K562 (cell line): Measurements from ENCODE around the gene DAGLA. TPM values are rescaled to one million over a fixed set of nuclear protein-coding genes. Genes with fewer than 3 reads are reported as not detected.
A peak's percentile ranks its signal among the peaks of the same experiment; 100 is the strongest.

ENCODE experiments used
- ASH1L ChIP-seq: fragments of 450-650 bp; IDR thresholded peaks from 2 replicates; pipeline ENCODE4 v1.6.1; 2018; ENCODE audit warnings: borderline replicate concordance, mild to moderate bottlenecking, low read depth; ENCODE audit not compliant: partially characterized antibody
- CHD7 ChIP-seq: fragments of 200-600 bp; sonication (generic); IDR thresholded peaks from one replicate; pipeline ENCODE4 v1.6.1; 2012; ENCODE audit warnings: mild to moderate bottlenecking, low read depth, low read length, inconsistent platforms
- CREM ChIP-seq: IDR thresholded peaks from 2 replicates; pipeline ENCODE4 v1.6.1; 2014; ENCODE audit warnings: antibody characterized with exemption, low read depth
- HOXB6 ChIP-seq: fragments of 250-450 bp; sonication (Bioruptor Pico); IDR thresholded peaks from 2 replicates; pipeline ENCODE4 v1.5.1; 2022; ENCODE audit warnings: mild to moderate bottlenecking, borderline replicate concordance
- MYC ChIP-seq, 2 experiments: fragments of 250-450 bp in 1 of 2; sonication (Bioruptor Pico) in 1 of 2; IDR thresholded peaks; 2 replicates each; pipeline versions ENCODE4 v1.5.1 to v1.6.1; 2012 to 2021; ENCODE audit warnings: low read depth in 2 of 2, borderline replicate concordance in 1 of 2, improper control_type of control experiment in 1 of 2, low read length in 1 of 2, mild to moderate bottlenecking in 1 of 2, moderate library complexity in 1 of 2
- YY1 ChIP-seq, 3 experiments: IDR thresholded peaks; 2 replicates each; pipeline ENCODE4 v1.6.1; 2011; ENCODE audit warnings: low read length in 2 of 3, mild to moderate bottlenecking in 2 of 3, moderate library complexity in 2 of 3, borderline replicate concordance in 1 of 3, control low read depth in 1 of 3, low read depth in 1 of 3; ENCODE audit not compliant: insufficient read depth in 3 of 3, insufficient replicate concordance in 2 of 3, control insufficient read depth in 1 of 3, insufficient read length in 1 of 3; ENCODE audit errors: extremely low read depth in 1 of 3
- polyA plus RNA-seq, 8 experiments: library from polyadenylated mRNA; depleted of rRNA in 4 of 8; stranded (reverse) in 5 of 8; unstranded in 3 of 8; fragments of >200 nt; fragmentation: Nextera tagmentation in 2 of 8; fragmentation: Illumina TruSeq in 1 of 8; extraction: Ambion mirVana in 2 of 8; extraction: Trizol in 1 of 8; gene quantifications; 2 replicates each; pipeline versions ENCODE4 v1.2.1 to v1.2.3, GENCODE V29; 2011 to 2014; ENCODE audit warnings: inconsistent platforms in 1 of 8, missing spikeins in 1 of 8
- total RNA-seq, 7 experiments: library from RNA; depleted of rRNA in 6 of 7; stranded (reverse); fragments of >200 nt in 6 of 7; fragmentation: Illumina TruSeq in 2 of 7; extraction: Trizol in 2 of 7; gene quantifications; 2 replicates each; pipeline versions ENCODE4 v1.2.1 to v1.2.3, GENCODE V29; 2011 to 2021; ENCODE audit warnings: low replicate concordance in 1 of 7

DAGLA gene
- total and polyA plus RNA-seq, 9 of the 15 experiments (the other 6 are each of a cell fraction or from before 2014, with no cell fraction given): 0.03 to 0.16 (median 0.04) TPM; not detected in 4

- TF ChIP-seq CHD7 (no peak), MYC (IDR thresholded peaks at IDR 0.05; ENCODE audit: low read depth, low read length) (peak; percentile 26; the same call in 1 of the 2 replicates), MYC (CRISPR knock-in tag; IDR thresholded peaks at IDR 0.05; ENCODE audit: borderline replicate concordance, low read depth) (no peak), ASH1L (no peak), CREM (peak; percentile 85), HOXB6 (CRISPR knock-in tag) (no peak), YY1 (IDR thresholded peaks at IDR 0.05; ENCODE audit: borderline replicate concordance in 1 of 3, control insufficient read depth in 1 of 3, extremely low read depth in 1 of 3, insufficient read depth in 3 of 3, insufficient read length in 1 of 3, insufficient replicate concordance in 2 of 3, low read depth in 1 of 3, low read length in 2 of 3) (peak in 1 of 3 experiments; percentile 68)
- TF ChIP-seq, all 486 proteins: peak for 30
Measured at GRCh38 chr11:61764606-61765260, 84.5 kb downstream of the DAGLA start (continued).
